ENCODE results near the gene ELFN1. TPM values are rescaled to one million over a fixed set of nuclear protein-coding genes. Genes with fewer than 3 reads are reported as not detected.

The ELFN1 gene
- total and polyA plus RNA-seq, 2 donors from 2014 or later: 3.5 to 3.8 TPM

GRCh38 chr7:1693991-1694524 is 24.0 kb downstream of the ELFN1 start:
- TF ChIP-seq, protein P1, sequence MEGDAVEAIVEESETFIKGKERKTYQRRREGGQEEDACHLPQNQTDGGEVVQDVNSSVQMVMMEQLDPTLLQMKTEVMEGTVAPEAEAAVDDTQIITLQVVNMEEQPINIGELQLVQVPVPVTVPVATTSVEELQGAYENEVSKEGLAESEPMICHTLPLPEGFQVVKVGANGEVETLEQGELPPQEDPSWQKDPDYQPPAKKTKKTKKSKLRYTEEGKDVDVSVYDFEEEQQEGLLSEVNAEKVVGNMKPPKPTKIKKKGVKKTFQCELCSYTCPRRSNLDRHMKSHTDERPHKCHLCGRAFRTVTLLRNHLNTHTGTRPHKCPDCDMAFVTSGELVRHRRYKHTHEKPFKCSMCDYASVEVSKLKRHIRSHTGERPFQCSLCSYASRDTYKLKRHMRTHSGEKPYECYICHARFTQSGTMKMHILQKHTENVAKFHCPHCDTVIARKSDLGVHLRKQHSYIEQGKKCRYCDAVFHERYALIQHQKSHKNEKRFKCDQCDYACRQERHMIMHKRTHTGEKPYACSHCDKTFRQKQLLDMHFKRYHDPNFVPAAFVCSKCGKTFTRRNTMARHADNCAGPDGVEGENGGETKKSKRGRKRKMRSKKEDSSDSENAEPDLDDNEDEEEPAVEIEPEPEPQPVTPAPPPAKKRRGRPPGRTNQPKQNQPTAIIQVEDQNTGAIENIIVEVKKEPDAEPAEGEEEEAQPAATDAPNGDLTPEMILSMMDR (IDR thresholded peaks at IDR 0.05; ENCODE audit: borderline replicate concordance, extremely low read depth, insufficient read depth): no peak
- no peaks in the 10 kb centered on the region for H3K36me3 ChIP-seq (ENCODE audit: control insufficient read depth in 2 of 3, insufficient read depth in 3 of 3, low read length in 3 of 3)
- FAIRE-seq: no peak
- no peak overlapping the region for H3K27ac ChIP-seq (ENCODE audit: low read depth in 2 of 2, low read length in 2 of 2)
- H3K27me3 ChIP-seq (ENCODE audit: control insufficient read depth, insufficient read depth, low read length): no peaks in the 10 kb centered on the region
- intact Hi-C loops (cut with DNase I): no loop called here
- H3K4me1 ChIP-seq (ENCODE audit: control insufficient read depth in 2 of 3, insufficient read depth in 2 of 3, low read depth in 1 of 3, low read length in 3 of 3): peaks cover 0 to 14% (median 7%) of the 10 kb centered on the region in 3 donors
- no peak overlapping the region for H3K9ac ChIP-seq (ENCODE audit: low read length in 3 of 3)
- no peak overlapping the region for H3K4me3 ChIP-seq (ENCODE audit: low read length in 3 of 3)
- DNase-seq: peak; percentile 69 to 93 (median 93)
- H3K9me3 ChIP-seq (ENCODE audit: control insufficient read depth in 2 of 3, insufficient read depth in 1 of 3, low read length in 3 of 3): no peaks in the 10 kb centered on the region

GRCh38 chr7:1694611-1695511 is 24.8 kb downstream of the ELFN1 start:
- DNase-seq: peak in 4 of 5 donors; percentile 13 to 64 (median 34)
- Histone ChIP-seq H3K4me3 (ENCODE audit: low read length in 3 of 3) (no peak overlapping the region), H3K27ac (ENCODE audit: low read depth in 2 of 2, low read length in 2 of 2) (no peak overlapping the region), H3K4me1 (ENCODE audit: control insufficient read depth in 2 of 3, insufficient read depth in 2 of 3, low read depth in 1 of 3, low read length in 3 of 3) (peaks cover 0 to 14% (median 7%) of the 10 kb centered on the region in 3 donors), H3K9me3 (ENCODE audit: control insufficient read depth in 2 of 3, insufficient read depth in 1 of 3, low read length in 3 of 3) (no peaks in the 10 kb centered on the region), H3K9ac (ENCODE audit: low read length in 3 of 3) (no peak overlapping the region), H3K36me3 (ENCODE audit: control insufficient read depth in 2 of 3, insufficient read depth in 3 of 3, low read length in 3 of 3) (no peaks in the 10 kb centered on the region), H3K27me3 (ENCODE audit: control insufficient read depth, insufficient read depth, low read length) (no peaks in the 10 kb centered on the region)
- TF ChIP-seq, protein P1 (IDR thresholded peaks at IDR 0.05; ENCODE audit: borderline replicate concordance, extremely low read depth, insufficient read depth): no peak
- FAIRE-seq: no peak
- intact Hi-C loops (cut with DNase I): no loop called here

DNA sequence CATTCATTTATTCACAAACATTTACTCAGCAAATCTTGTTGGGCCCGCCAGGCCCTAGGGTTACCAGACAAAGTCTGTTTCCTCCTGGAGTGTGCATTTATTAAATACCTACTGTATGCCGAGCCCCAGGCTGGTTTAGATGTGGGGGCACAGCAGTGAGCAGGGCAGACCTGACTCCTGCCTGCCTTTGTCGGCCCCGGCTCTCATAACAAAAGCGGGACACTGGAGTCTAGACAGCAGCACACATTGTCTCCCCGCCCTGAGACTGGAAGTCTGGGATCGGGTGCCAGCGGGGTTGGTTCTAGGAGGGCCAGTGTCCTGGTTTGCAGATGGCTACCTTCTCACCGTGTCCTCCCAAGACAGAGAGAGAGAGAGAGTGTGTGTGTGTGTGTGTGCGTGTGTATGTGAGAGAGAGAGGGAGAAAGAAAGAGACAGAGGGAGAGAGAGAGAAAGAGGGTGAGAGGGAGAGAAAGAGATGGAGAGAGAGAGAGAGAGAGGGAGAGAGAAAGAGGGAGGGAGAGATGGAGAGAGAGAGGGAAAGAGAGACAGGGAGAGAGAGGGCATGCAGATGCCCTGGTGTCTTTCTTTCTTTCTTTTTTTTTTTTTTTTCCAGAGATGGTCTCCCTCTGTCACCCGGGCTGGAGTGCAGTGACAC is 25.9 kb downstream of the ELFN1 start:
- Histone ChIP-seq H3K4me3 (ENCODE audit: low read length in 3 of 3) (no peak overlapping the region), H3K9me3 (ENCODE audit: control insufficient read depth in 2 of 3, insufficient read depth in 1 of 3, low read length in 3 of 3) (no peaks in the 10 kb centered on the region), H3K27ac (ENCODE audit: low read depth in 2 of 2, low read length in 2 of 2) (no peak overlapping the region), H3K36me3 (ENCODE audit: control insufficient read depth in 2 of 3, insufficient read depth in 3 of 3, low read length in 3 of 3) (no peaks in the 10 kb centered on the region), H3K9ac (ENCODE audit: low read length in 3 of 3) (no peak overlapping the region), H3K4me1 (ENCODE audit: control insufficient read depth in 2 of 3, insufficient read depth in 2 of 3, low read depth in 1 of 3, low read length in 3 of 3) (peaks cover 0 to 13% (median 7%) of the 10 kb centered on the region in 3 donors), H3K27me3 (ENCODE audit: control insufficient read depth, insufficient read depth, low read length) (no peaks in the 10 kb centered on the region)
- TF ChIP-seq, protein P1 (IDR thresholded peaks at IDR 0.05; ENCODE audit: borderline replicate concordance, extremely low read depth, insufficient read depth): no peak
- FAIRE-seq (no peak), DNase-seq (peak in 3 of 5 donors; percentile 8 to 53 (median 31))
- intact Hi-C loops (cut with DNase I): no loop called here

Measured in kidney (tissue), 14 donors.